Activated naive CD4-positive, alpha-beta T cell treated with anti-CD3 and anti-CD28 coated beads, Interleukin-2, amount 10 ng/mL, durations not matched to agents 7 days and 5 days (primary cell): ENCODE measurements around the gene MTG1.
"Not testable (repeated sequence)": the region's sequence is repeated elsewhere in the genome, so short reads cannot be mapped to it uniquely, and the experiment has no call there.

Source experiments
- CTCF ChIA-PET: fragments of 350-600 bp; sonication (Branson Sonifier 250); formaldehyde crosslinking; loops from one replicate; lab custom pipeline; 2021; ENCODE audit warnings: antibody characterized with exemption; lab: Charles Lee
- DNase-seq: peaks from one replicate; pipeline ENCODE4 v3.0.0-alpha.2; 2020
- H3K27ac Mint-ChIP-seq: one replicate; pipeline ENCODE4 v1.8.0; 2021; ENCODE audit warnings: mild to moderate bottlenecking, moderate library complexity, mixed read lengths
- H3K27me3 Mint-ChIP-seq: one replicate; pipeline ENCODE4 v1.8.0; 2021; ENCODE audit warnings: mild to moderate bottlenecking, mixed read lengths
- H3K36me3 Mint-ChIP-seq: one replicate; pipeline ENCODE4 v1.8.0; 2021; ENCODE audit warnings: mixed read lengths
- H3K4me1 Mint-ChIP-seq: one replicate; pipeline ENCODE4 v1.8.0; 2021; ENCODE audit warnings: mixed read lengths
- H3K4me3 Mint-ChIP-seq: one replicate; pipeline ENCODE4 v1.8.0; 2021; ENCODE audit warnings: mild to moderate bottlenecking, moderate library complexity, mixed read lengths
- H3K9me3 Mint-ChIP-seq: one replicate; pipeline ENCODE4 v1.8.0; 2021; ENCODE audit warnings: mixed read lengths

Gene MTG1

GRCh38 chr10:133424601-133425000, 30.6 kb downstream of the MTG1 start, which contains the start of gene SPRN:
Gene SPRN, minus strand, starts transcription at chr10:133424625. Its CDS starts 944 bp downstream, at chr10:133423681.
- H3K27ac Mint-ChIP-seq, H3K9me3 Mint-ChIP-seq: not testable (repeated sequence)
- peaks cover 36% of the 10 kb centered on the region for H3K27me3 Mint-ChIP-seq

DNA sequence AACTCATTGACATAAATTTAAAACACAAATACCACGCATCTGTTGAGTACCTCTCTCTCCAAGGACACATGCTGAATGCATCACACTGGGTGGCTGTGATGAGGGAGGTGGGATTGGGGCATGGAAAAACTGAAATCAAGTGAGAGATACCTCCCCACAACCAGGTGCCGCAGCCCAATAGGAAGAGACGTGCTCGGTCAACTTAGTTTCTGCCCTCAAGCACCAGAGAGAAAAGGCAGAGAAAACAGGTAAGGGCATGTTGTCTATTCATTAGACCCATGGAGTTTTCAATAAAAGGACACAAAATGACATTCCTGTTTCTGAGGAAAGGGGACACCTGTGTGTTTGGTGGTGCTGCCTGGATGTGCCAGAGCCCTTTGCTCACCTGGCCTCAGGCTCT, 35.6 kb downstream of the MTG1 start:
- CTCF ChIA-PET, H3K27me3 Mint-ChIP-seq, H3K9me3 Mint-ChIP-seq, DNase-seq, H3K4me3 Mint-ChIP-seq, H3K4me1 Mint-ChIP-seq, H3K27ac Mint-ChIP-seq, H3K36me3 Mint-ChIP-seq: not testable (repeated sequence)

More at GRCh38 chr10:133424601-133425000, 30.6 kb downstream of the MTG1 start, which contains the start of gene SPRN:
- H3K4me1 Mint-ChIP-seq, H3K36me3 Mint-ChIP-seq, H3K4me3 Mint-ChIP-seq, CTCF ChIA-PET, DNase-seq: not testable (repeated sequence)

DNA sequence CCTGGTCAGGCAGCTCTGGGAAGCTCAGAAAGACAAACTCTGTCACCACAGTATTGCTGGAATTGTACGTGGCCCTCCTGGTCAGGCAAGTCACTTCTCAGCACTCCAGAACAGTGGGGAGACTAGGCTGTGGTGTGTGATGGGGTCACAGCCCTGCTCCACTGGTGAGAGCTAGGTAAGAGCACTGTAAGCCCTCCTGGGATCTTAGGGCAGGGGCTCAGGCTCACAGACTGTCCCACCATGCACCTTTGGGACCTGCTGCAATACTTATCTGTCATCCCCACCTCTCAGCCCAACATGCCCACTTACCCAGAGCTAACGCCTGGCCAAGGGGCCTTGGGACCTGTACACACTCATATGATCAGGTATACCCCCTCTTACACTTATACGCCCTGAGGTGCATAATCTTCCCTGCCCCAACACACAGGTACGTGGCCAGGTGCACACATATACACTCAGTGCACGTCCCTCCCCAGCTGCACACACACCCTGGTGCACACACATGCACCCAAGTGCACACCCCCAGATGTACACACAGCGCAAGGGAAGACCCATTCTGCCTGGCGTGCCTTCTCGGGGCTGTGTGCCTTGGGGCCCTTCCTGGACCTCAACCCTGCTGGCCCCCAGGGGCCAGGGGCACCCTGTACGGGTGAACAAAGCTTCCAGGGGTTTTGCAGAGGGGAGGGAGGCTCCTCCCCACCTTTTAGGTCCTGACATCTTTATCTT, 38.1 kb downstream of the MTG1 start:
- H3K27ac Mint-ChIP-seq, DNase-seq, H3K9me3 Mint-ChIP-seq, H3K27me3 Mint-ChIP-seq, H3K4me1 Mint-ChIP-seq, CTCF ChIA-PET, H3K4me3 Mint-ChIP-seq, H3K36me3 Mint-ChIP-seq: not testable (repeated sequence)

DNA sequence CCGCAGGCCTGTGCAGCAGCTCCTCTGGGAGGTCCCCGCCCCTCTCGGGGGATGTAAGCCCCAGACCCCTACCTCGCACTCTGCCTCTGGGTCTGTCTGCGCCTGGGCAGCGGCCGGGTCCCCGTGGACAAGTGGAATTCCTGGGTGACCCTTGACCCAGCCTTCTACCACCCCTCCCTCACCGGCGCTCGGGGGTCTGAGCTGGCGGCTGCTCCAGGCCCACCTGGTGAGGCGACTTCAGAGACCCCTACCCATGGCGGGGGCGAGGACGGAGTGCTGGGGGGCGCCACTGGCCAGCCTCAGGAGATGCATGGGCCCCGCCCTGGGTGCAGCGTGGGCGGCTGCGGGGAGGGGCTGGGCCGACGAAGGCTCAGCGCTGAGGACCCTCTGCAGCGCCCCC, 38.8 kb downstream of the MTG1 start:
- H3K4me3 Mint-ChIP-seq, CTCF ChIA-PET, H3K27ac Mint-ChIP-seq, H3K9me3 Mint-ChIP-seq, H3K4me1 Mint-ChIP-seq, H3K27me3 Mint-ChIP-seq, H3K36me3 Mint-ChIP-seq, DNase-seq: not testable (repeated sequence)

DNA sequence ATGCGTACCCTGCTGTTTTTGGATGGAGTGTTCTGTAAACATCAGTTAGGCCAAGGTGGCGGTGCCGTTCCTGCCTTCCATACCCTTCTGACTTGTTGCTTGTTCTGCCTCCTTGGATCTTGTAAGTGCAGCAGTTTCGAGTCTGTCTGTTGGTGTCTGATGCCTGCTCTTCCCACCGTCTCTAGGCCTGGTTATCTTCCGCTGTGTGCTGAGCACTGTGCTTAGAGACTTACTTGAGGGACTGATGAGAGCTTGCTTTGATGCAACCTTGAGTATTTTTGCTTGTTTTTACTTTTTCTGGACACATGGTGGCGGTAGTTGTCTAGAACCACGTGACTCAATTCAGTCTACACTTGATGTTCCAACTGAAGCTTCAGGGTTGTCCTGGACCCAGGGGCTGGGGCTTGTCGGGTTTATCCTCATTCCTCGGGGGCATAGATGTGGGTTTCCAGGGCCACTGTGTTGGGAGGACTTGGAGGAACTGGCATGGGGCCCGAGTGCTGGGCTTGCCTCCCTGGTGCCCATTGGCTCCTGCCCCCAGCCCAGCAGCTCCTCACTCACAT, 44.8 kb downstream of the MTG1 start:
- no peaks in the 10 kb centered on the region for H3K36me3 Mint-ChIP-seq
- no peaks in the 10 kb centered on the region for H3K9me3 Mint-ChIP-seq
- no peak overlapping the region for H3K27ac Mint-ChIP-seq
- H3K4me1 Mint-ChIP-seq, result peaks cover 16% of the 10 kb centered on the region
- H3K27me3 Mint-ChIP-seq, result no peaks in the 10 kb centered on the region
- CTCF ChIA-PET, result interaction anchor here (0.7 to 2.4 kb wide), 19 partner anchors 10 to 181 kb away, joined by 3 to 21 read pairs (median 4); partner anchors contain the start of gene SCART1
- no peak for DNase-seq
- H3K4me3 Mint-ChIP-seq, result no peak overlapping the region

GRCh38 chr10:133439517-133440461, 45.8 kb downstream of the MTG1 start:
- CTCF ChIA-PET, result interaction anchor here (0.8 to 2.4 kb wide), 10 partner anchors 9 to 169 kb away, joined by 3 to 21 read pairs (median 4); partner anchors contain the start of gene SCART1
- peaks cover 16% of the 10 kb centered on the region for H3K4me1 Mint-ChIP-seq
- no peaks in the 10 kb centered on the region for H3K27me3 Mint-ChIP-seq
- H3K9me3 Mint-ChIP-seq, result no peaks in the 10 kb centered on the region
- no peak overlapping the region for H3K4me3 Mint-ChIP-seq
- no peaks in the 10 kb centered on the region for H3K36me3 Mint-ChIP-seq
- no peak for DNase-seq
- H3K27ac Mint-ChIP-seq, result no peak overlapping the region

DNA sequence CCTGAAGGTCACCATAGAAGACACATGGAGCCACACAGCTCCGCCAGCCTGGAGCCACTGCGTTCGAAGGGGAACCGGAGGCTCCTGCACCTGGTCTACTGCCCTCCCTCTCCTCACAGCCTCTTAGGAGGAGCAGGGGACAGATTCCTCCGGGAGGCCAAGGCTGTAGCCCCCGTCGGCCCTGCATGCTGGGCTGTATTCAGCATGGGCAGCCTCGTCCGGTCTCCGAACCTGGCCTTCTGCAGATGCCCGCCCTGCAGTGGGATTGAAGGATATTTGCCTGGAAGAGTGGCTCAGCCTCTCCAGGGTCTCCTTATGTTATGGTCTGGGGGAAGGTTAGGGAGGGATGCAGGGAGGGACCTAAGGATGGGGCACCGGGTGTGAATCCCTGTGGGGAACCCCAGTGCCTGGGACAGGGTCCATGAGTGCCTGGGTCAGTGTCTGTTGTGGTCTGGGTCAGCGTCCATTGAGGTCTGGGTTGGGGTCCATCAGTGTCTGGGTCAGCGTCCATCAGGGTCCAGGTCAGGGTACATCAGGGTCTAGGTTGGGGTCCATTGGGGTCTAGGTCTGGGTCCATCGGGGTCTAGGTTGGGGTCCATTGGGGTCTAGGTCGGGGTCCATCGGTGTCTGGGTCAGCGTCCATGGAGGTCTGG, 46.8 kb downstream of the MTG1 start:
- Mint-ChIP-seq H3K36me3 (peaks cover 2% of the 10 kb centered on the region), H3K27ac (no peak overlapping the region), H3K9me3 (peaks cover 9% of the 10 kb centered on the region), H3K4me3 (no peak overlapping the region), H3K4me1 (peaks cover 16% of the 10 kb centered on the region), H3K27me3 (peaks cover 8% of the 10 kb centered on the region)
- peak; percentile 19 for DNase-seq
- CTCF ChIA-PET, result interaction anchor here (0.9 kb wide), 1 partner anchor 49 kb away, joined by 3 read pairs; no protein-coding TSS in a partner anchor

DNA sequence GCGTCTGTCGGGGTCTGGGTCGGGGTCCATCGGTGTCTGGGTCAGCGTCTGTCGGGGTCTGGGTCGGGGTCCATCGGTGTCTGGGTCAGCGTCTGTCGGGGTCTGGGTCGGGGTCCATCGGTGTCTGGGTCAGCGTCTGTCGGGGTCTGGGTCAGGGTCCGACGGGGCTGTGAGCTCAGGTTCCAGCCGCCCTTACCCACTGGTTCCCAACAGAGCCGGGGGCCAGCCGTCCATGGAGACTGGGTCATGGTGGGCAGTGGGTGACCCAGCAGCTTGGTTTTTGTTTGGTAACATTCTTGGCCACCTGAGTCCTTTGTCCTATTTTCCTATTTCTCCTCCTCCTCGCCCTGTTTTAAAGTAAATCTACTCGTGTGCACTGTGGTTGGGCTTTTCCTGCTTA, 47.4 kb downstream of the MTG1 start:
- H3K27me3 Mint-ChIP-seq, H3K9me3 Mint-ChIP-seq, H3K27ac Mint-ChIP-seq, DNase-seq, H3K4me3 Mint-ChIP-seq, H3K36me3 Mint-ChIP-seq: not testable (repeated sequence)
- peaks cover 16% of the 10 kb centered on the region for H3K4me1 Mint-ChIP-seq
- CTCF ChIA-PET, result interaction anchor here (0.9 to 1.0 kb wide), 2 partner anchors 49 to 78 kb away, joined by 3 read pairs; no protein-coding TSS in a partner anchor

GRCh38 chr10:133441780-133442179, 47.8 kb downstream of the MTG1 start:
- CTCF ChIA-PET, result interaction anchor here (0.9 to 1.0 kb wide), 2 partner anchors 48 to 77 kb away, joined by 3 read pairs; no protein-coding TSS in a partner anchor
- Mint-ChIP-seq H3K9me3 (peaks cover 12% of the 10 kb centered on the region), H3K4me1 (peaks cover 16% of the 10 kb centered on the region), H3K4me3 (no peak overlapping the region), H3K36me3 (peaks cover 4% of the 10 kb centered on the region), H3K27ac (no peak overlapping the region), H3K27me3 (peaks cover 8% of the 10 kb centered on the region)
- peak; percentile 13 for DNase-seq

GRCh38 chr10:133442191-133442966, 48.4 kb downstream of the MTG1 start:
- H3K36me3 Mint-ChIP-seq, result peaks cover 5% of the 10 kb centered on the region
- H3K4me3 Mint-ChIP-seq, result no peak overlapping the region
- CTCF ChIA-PET, result interaction anchor here (1.0 kb wide), 1 partner anchor 77 kb away, joined by 3 read pairs; no protein-coding TSS in a partner anchor
- no peak overlapping the region for H3K27ac Mint-ChIP-seq
- H3K4me1 Mint-ChIP-seq, result peaks cover 16% of the 10 kb centered on the region
- H3K9me3 Mint-ChIP-seq, result peaks cover 17% of the 10 kb centered on the region
- H3K27me3 Mint-ChIP-seq, result peaks cover 8% of the 10 kb centered on the region
- DNase-seq, result peak; percentile 32

GRCh38 chr10:133442967-133443924, 49.3 kb downstream of the MTG1 start:
- DNase-seq, result peak; percentile 16
- H3K27me3 Mint-ChIP-seq, result peaks cover 8% of the 10 kb centered on the region
- H3K9me3 Mint-ChIP-seq, result peaks cover 26% of the 10 kb centered on the region
- peaks cover 16% of the 10 kb centered on the region for H3K4me1 Mint-ChIP-seq
- CTCF ChIA-PET, result no interaction called here
- H3K4me3 Mint-ChIP-seq, result no peak overlapping the region
- no peak overlapping the region for H3K27ac Mint-ChIP-seq
- peaks cover 12% of the 10 kb centered on the region for H3K36me3 Mint-ChIP-seq
